IMR-90 (cell line): ENCODE data around the gene C7orf57. TPM values are rescaled to one million over a fixed set of nuclear protein-coding genes. Genes with fewer than 3 reads are reported as not detected.

Source experiments
- ATAC-seq: fragments of 200-7000 bp; cut with Tn5 transposase; 2 replicates; pipeline ENCODE4 v1.9.1; 2020; ENCODE audit warnings: low read depth, mild to moderate bottlenecking, moderate library complexity
- BruUV-seq: library from RNA; stranded (reverse); fragments of 400-500 nt; replicated peaks from 2 replicates; lab custom pipeline; 2021; lab: Mats Ljungman, UMichigan
- CTCF ChIA-PET: fragments of 300-600 bp; formaldehyde crosslinking; extraction: SDS; loops from one replicate; lab custom pipeline; 2021; ENCODE audit warnings: antibody characterized with exemption; lab: Yijun Ruan, JAX
- POLR2A ChIA-PET: fragments of 300-600 bp; sonication (Branson Sonifier 250); formaldehyde crosslinking; loops from one replicate; lab custom pipeline; 2022; ENCODE audit warnings: antibody characterized with exemption; ENCODE audit not compliant: unreplicated experiment; lab: Charles Lee
- DNase-seq: peaks from one replicate; pipeline ENCODE4 v3.0.0; 2013
- H2AFZ ChIP-seq: replicated peaks from 2 replicates; pipeline ENCODE3; 2013; ENCODE audit warnings: low read length, mild to moderate bottlenecking; ENCODE audit not compliant: poor library complexity
- H2AK5ac ChIP-seq: 2 replicates; pipeline ENCODE4 v1.6.1; 2013; ENCODE audit warnings: low read depth, low read length, inconsistent platforms
- H2AK9ac ChIP-seq: replicated peaks from 2 replicates; pipeline ENCODE3; 2013; ENCODE audit warnings: mild to moderate bottlenecking, low read depth, low read length, moderate library complexity; ENCODE audit not compliant: poor library complexity
- H2BK120ac ChIP-seq: 2 replicates; pipeline ENCODE4 v1.6.1; 2013; ENCODE audit warnings: low read depth, low read length, inconsistent platforms
- H2BK15ac ChIP-seq: 3 replicates; pipeline ENCODE4 v1.6.1; 2013; ENCODE audit warnings: low read depth, low read length, inconsistent platforms
- H2BK20ac ChIP-seq: 2 replicates; pipeline ENCODE4 v1.6.1; 2013; ENCODE audit warnings: low read depth, mild to moderate bottlenecking, inconsistent platforms, low read length, moderate library complexity
- H2BK5ac ChIP-seq: 2 replicates; pipeline ENCODE4 v1.6.1; 2013; ENCODE audit warnings: mild to moderate bottlenecking, low read depth, low read length, inconsistent platforms; ENCODE audit not compliant: poor library complexity, severe bottlenecking
- H3K14ac ChIP-seq: replicated peaks from 2 replicates; pipeline ENCODE4 v1.6.1; 2013; ENCODE audit warnings: low read depth, low read length, inconsistent platforms
- H3K18ac ChIP-seq: 2 replicates; pipeline ENCODE4 v1.6.1; 2013; ENCODE audit warnings: low read depth, low read length, control low read depth
- H3K23ac ChIP-seq: 2 replicates; pipeline ENCODE4 v1.6.1; 2013; ENCODE audit warnings: low read depth, low read length, inconsistent platforms
- H3K27ac ChIP-seq: 2 replicates; pipeline ENCODE4 v1.5.1; 2013; ENCODE audit warnings: mild to moderate bottlenecking, control low read depth, low read length; ENCODE audit not compliant: insufficient read depth
- H3K27me3 ChIP-seq: 2 replicates; pipeline ENCODE4 v1.6.1; 2013; ENCODE audit warnings: low read length; ENCODE audit not compliant: control insufficient read depth, insufficient read depth
- H3K36me3 ChIP-seq: 2 replicates; pipeline ENCODE4 v1.6.1; 2013; ENCODE audit warnings: low read length, mixed read lengths; ENCODE audit not compliant: control insufficient read depth, insufficient read depth
- H3K4ac ChIP-seq: 2 replicates; pipeline ENCODE4 v1.6.1; 2013; ENCODE audit warnings: low read depth, low read length, inconsistent platforms
- H3K4me1 ChIP-seq: 2 replicates; pipeline ENCODE4 v1.6.1; 2013; ENCODE audit warnings: low read length, mixed read lengths; ENCODE audit not compliant: control insufficient read depth, insufficient read depth
- H3K4me2 ChIP-seq: 2 replicates; pipeline ENCODE4 v1.6.1; 2013; ENCODE audit warnings: low read depth, mild to moderate bottlenecking, control low read depth, low read length, moderate library complexity
- H3K4me3 ChIP-seq: 2 replicates; pipeline ENCODE4 v1.5.1; 2013; ENCODE audit warnings: low read depth, mild to moderate bottlenecking, control low read depth, low read length, moderate library complexity; ENCODE audit not compliant: insufficient read depth
- H3K56ac ChIP-seq: 2 replicates; pipeline ENCODE4 v1.6.1; 2013; ENCODE audit warnings: low read length, inconsistent platforms; ENCODE audit not compliant: insufficient read depth; ENCODE audit errors: extremely low read depth
- H3K79me1 ChIP-seq, 2 experiments: 2 replicates each; pipeline ENCODE4 v1.6.1; 2013; ENCODE audit warnings: low read length in 2 of 2, inconsistent platforms in 1 of 2, low read depth in 1 of 2
- H3K9ac ChIP-seq: 2 replicates; pipeline ENCODE4 v1.6.1; 2013; ENCODE audit warnings: low read depth, low read length, control low read depth
- H3K9me1 ChIP-seq: 2 replicates; pipeline ENCODE4 v1.6.1; 2013; ENCODE audit warnings: low read length, inconsistent platforms; ENCODE audit not compliant: insufficient read depth
- H3K9me3 ChIP-seq: 2 replicates; pipeline ENCODE4 v1.6.1; 2013; ENCODE audit warnings: low read length; ENCODE audit not compliant: control insufficient read depth, insufficient read depth
- H4K20me1 ChIP-seq: 2 replicates; pipeline ENCODE4 v1.6.1; 2013; ENCODE audit warnings: low read length, inconsistent platforms; ENCODE audit not compliant: insufficient read depth
- H4K5ac ChIP-seq: 2 replicates; pipeline ENCODE4 v1.6.1; 2013; ENCODE audit warnings: mild to moderate bottlenecking, low read depth, low read length, control low read depth
- H4K8ac ChIP-seq, 2 experiments: 2 replicates each; pipeline ENCODE4 v1.6.1; 2013; ENCODE audit warnings: low read depth in 2 of 2, low read length in 2 of 2, control low read depth in 1 of 2, inconsistent platforms in 1 of 2
- H4K91ac ChIP-seq: 2 replicates; pipeline ENCODE4 v1.6.1; 2013; ENCODE audit warnings: low read depth, low read length, inconsistent platforms; ENCODE audit not compliant: insufficient read depth
- CHD1 ChIP-seq: IDR thresholded peaks from 2 replicates; pipeline ENCODE4 v1.6.1; 2012; ENCODE audit warnings: low read depth, low read length, improper control_type of control experiment
- MAZ ChIP-seq: IDR thresholded peaks from 2 replicates; pipeline ENCODE4 v1.6.1; 2012; ENCODE audit warnings: low read depth, mild to moderate bottlenecking, low read length, improper control_type of control experiment, moderate library complexity, borderline replicate concordance
- WGBS, 2 experiments: methylation state at CpG; one replicate each; pipeline versions ENCODE4 v1.1.5 to v1.1.7; 2013; ENCODE audit warnings: missing lambda C conversion rate in 2 of 2; ENCODE audit not compliant: insufficient read length in 1 of 2; ENCODE audit errors: extremely low coverage in 2 of 2; 5-methylcytosine and 5-hydroxymethylcytosine counted together
- dilution Hi-C: fragments of 300-500 bp; cut with HindIII; formaldehyde crosslinking; loops from one replicate; pipeline ENCODE4 v1.14.3; 2018; ENCODE audit warnings: low sequenced_read_pairs; ENCODE audit not compliant: unreplicated experiment
- in situ Hi-C: fragments of 300-500 bp; cut with MboI; formaldehyde crosslinking; loops from 3 replicates; pipeline ENCODE4 v1.14.3; 2019; ENCODE audit warnings: low sequenced_read_pairs, inconsistent platforms, mixed read lengths
- intact Hi-C: fragments of 100-400 bp; cut with micrococcal nuclease; formaldehyde crosslinking; loops from 2 replicates; pipeline ENCODE4 v1.10.0; 2022
- polyA plus RNA-seq, 3 experiments: library from polyadenylated mRNA; depleted of rRNA; stranded (reverse); fragments of >200 nt; gene quantifications; 2 replicates each; pipeline ENCODE4 v1.2.3, GENCODE V29; 2012; ENCODE audit warnings: low replicate concordance in 1 of 3
- total RNA-seq: library from RNA; depleted of rRNA; stranded (reverse); fragments of >200 nt; gene quantifications from 2 replicates; pipeline ENCODE4 v1.2.3, GENCODE V29; 2012
- TF ChIP-seq, protein P1 (sequence below): fragments of 150-350 bp; IDR thresholded peaks from 2 replicates; pipeline ENCODE4 v1.6.1; 2016; ENCODE audit warnings: low read depth, mild to moderate bottlenecking, low read length, moderate library complexity, borderline replicate concordance

Gene C7orf57
- total and polyA plus RNA-seq, 2 of the 4 experiments (the other 2 are of a cell fraction): not detected

DNA sequence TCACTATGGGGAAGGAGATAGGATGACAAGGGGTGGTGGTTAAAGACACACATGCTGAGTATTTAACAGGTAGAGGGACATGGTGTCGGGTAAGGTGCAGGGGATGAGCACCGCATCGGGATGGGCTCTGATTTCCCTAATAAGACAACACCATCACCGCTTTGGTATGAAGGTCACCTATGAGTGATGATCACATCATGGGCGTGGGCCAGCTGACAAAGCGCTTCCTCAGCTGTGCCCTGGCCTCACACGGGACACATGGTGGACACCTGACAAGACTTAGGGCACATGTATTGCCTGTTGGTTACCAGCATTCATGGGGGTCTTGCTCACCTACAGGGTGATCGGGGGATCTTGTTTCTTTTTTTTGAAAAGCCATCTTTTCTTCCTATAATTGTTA, 12.8 kb downstream of the C7orf57 start:
- H2AK9ac ChIP-seq: no peak overlapping the region
- H3K9me3 ChIP-seq: no peaks in the 10 kb centered on the region
- CTCF ChIA-PET: interaction anchor here (0.9 to 1.0 kb wide), 2 partner anchors 10 to 12 kb away, joined by 3 read pairs; no protein-coding TSS in a partner anchor
- peaks cover 2% of the 10 kb centered on the region for H3K4me1 ChIP-seq
- no peak overlapping the region for H2AFZ ChIP-seq
- WGBS, 2 experiments: no CpG with 5 or more reads among the region's 8 CpGs
- DNase-seq (no peak), ATAC-seq (no peak)
- no peak overlapping the region for H4K8ac ChIP-seq
- no peak overlapping the region for H3K9ac ChIP-seq
- dilution Hi-C loops (no loop called here), in situ Hi-C loops (no loop called here), intact Hi-C loops (no loop called here)
- H4K20me1 ChIP-seq: no peaks in the 10 kb centered on the region
- H2AK5ac ChIP-seq: no peak overlapping the region; the same call in 1 of the 2 replicates
- no peaks in the 10 kb centered on the region for H3K79me1 ChIP-seq
- no peak overlapping the region for H3K4me3 ChIP-seq
- H2BK120ac ChIP-seq: no peak overlapping the region
- no peak overlapping the region for H3K23ac ChIP-seq
- H4K5ac ChIP-seq: no peak overlapping the region
- no peak overlapping the region for H3K18ac ChIP-seq
- H3K36me3 ChIP-seq: no peaks in the 10 kb centered on the region
- peaks cover 2% of the 10 kb centered on the region; the same call in 1 of the 2 replicates for H3K27me3 ChIP-seq
- no peak overlapping the region for H4K91ac ChIP-seq
- no peak overlapping the region for H3K4me2 ChIP-seq
- peaks cover 3% of the 10 kb centered on the region for H3K9me1 ChIP-seq
- BruUV-seq: no TSS peak
- H3K56ac ChIP-seq: no peak overlapping the region
- H2BK5ac ChIP-seq: no peak overlapping the region
- POLR2A ChIA-PET: no interaction called here
- H2BK15ac ChIP-seq: no peak overlapping the region
- H3K14ac ChIP-seq: no peak overlapping the region
- TF ChIP-seq, protein P1, sequence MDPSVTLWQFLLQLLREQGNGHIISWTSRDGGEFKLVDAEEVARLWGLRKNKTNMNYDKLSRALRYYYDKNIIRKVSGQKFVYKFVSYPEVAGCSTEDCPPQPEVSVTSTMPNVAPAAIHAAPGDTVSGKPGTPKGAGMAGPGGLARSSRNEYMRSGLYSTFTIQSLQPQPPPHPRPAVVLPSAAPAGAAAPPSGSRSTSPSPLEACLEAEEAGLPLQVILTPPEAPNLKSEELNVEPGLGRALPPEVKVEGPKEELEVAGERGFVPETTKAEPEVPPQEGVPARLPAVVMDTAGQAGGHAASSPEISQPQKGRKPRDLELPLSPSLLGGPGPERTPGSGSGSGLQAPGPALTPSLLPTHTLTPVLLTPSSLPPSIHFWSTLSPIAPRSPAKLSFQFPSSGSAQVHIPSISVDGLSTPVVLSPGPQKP: no peak
- TF ChIP-seq MAZ (no peak), CHD1 (no peak)
- H3K27ac ChIP-seq: no peak overlapping the region
- H2BK20ac ChIP-seq: no peak overlapping the region
- H3K4ac ChIP-seq: no peak overlapping the region
